ENCODE data around the gene NPY. TPM values are rescaled to one million over a fixed set of nuclear protein-coding genes. Genes with fewer than 3 reads are reported as not detected.
A peak's percentile ranks its signal among the peaks of the same experiment; 100 is the strongest.

The NPY gene
- 10 to 100 TPM in 2 of 4 donors, 1 to 10 TPM in 2; 1.6 to 96.4 (median 7.2) TPM for polyA plus RNA-seq
- long read RNA-seq, donor 1, transcript NPY-202 (3 exons, 565 nt): minor isoform, 16 of 79 reads
- long read RNA-seq, donor 1, transcript NPY-201 (4 exons, 585 nt): major isoform, 63 of 79 reads
- long read RNA-seq, donor 1, partial matches to known transcripts: 0 of 79 reads
- long read RNA-seq, donor 1, other reads (novel, unspliced or antisense): 0 of 79 reads
- long read RNA-seq, donor 2, transcript NPY-201 (4 exons, 585 nt): major isoform, 7 of 8 reads
- long read RNA-seq, donor 2, partial matches to known transcripts: 0 of 8 reads
- long read RNA-seq, donor 2, other reads (novel, unspliced or antisense): 0 of 8 reads
- long read RNA-seq, donor 3, transcript NPY-201 (4 exons, 585 nt): major isoform, 15 of 21 reads
- long read RNA-seq, donor 3, transcript NPY-202 (3 exons, 565 nt): minor isoform, 6 of 21 reads
- long read RNA-seq, donor 3, partial matches to known transcripts: 0 of 21 reads
- long read RNA-seq, donor 3, other reads (novel, unspliced or antisense): 0 of 21 reads
- long read RNA-seq, donor 4: 0 reads
- long read RNA-seq, donor 5, transcript NPY-201 (4 exons, 585 nt): major isoform, 5 of 6 reads
- long read RNA-seq, donor 5, partial matches to known transcripts: 0 of 6 reads
- long read RNA-seq, donor 5, other reads (novel, unspliced or antisense): 0 of 6 reads
- long read RNA-seq, donor 6, transcript NPY-201 (4 exons, 585 nt): major isoform, 19 of 23 reads
- long read RNA-seq, donor 6, partial matches to known transcripts: 0 of 23 reads
- long read RNA-seq, donor 6, other reads (novel, unspliced or antisense): 0 of 23 reads
- long read RNA-seq, donor 7: 0 reads
- long read RNA-seq, donor 8, partial matches to known transcripts: 0 of 1 reads
- long read RNA-seq, donor 8, other reads (novel, unspliced or antisense): 0 of 1 reads
- long read RNA-seq, donor 9, transcript NPY-201 (4 exons, 585 nt): major isoform, 7 of 8 reads
- long read RNA-seq, donor 9, partial matches to known transcripts: 0 of 8 reads
- long read RNA-seq, donor 9, other reads (novel, unspliced or antisense): 0 of 8 reads
- long read RNA-seq, donor 10, transcript NPY-201 (4 exons, 585 nt): major isoform, 6 of 9 reads
- long read RNA-seq, donor 10, partial matches to known transcripts: 0 of 9 reads
- long read RNA-seq, donor 10, other reads (novel, unspliced or antisense): 0 of 9 reads

- Histone ChIP-seq H3K36me3 (ENCODE audit: control insufficient read depth in 3 of 3, insufficient read depth in 2 of 3, low read depth in 1 of 3, low read length in 3 of 3) (no peaks in the 10 kb centered on the region), H3K27me3 (ENCODE audit: control insufficient read depth in 3 of 3, insufficient read depth in 3 of 3, low read length in 3 of 3) (peaks cover 2 to 47% (median 14%) of the 10 kb centered on the region in 3 donors), H3K4me1 (ENCODE audit: control insufficient read depth in 3 of 3, insufficient read depth in 2 of 3, low read depth in 1 of 3, low read length in 2 of 3) (peaks cover 0 to 11% (median 0%) of the 10 kb centered on the region in 3 donors), H3K27ac (ENCODE audit: low read depth in 1 of 3, low read length in 2 of 3) (no peak within 1 kb of the TSS), H3K4me3 (ENCODE audit: low read depth in 1 of 3, low read length in 3 of 3) (peak within 1 kb of the TSS in 2 of 3 donors; percentile 36 to 38), H3K9me3 (ENCODE audit: control insufficient read depth in 2 of 2, insufficient read depth in 1 of 2, low read depth in 1 of 2, low read length in 1 of 2) (no peaks in the 10 kb centered on the region)
- WGBS, 3 donors: 1 to 4% (median 2%) methylated on average over 55 to 73 of the region's 73 CpGs
- DNase-seq (peak in 1 of 2 donors; percentile 52), FAIRE-seq (no peak)
Observed at GRCh38 chr7:24283897-24284698, at the start of gene NPY. TSS of gene NPY (plus strand) at chr7:24284190. CDS start at chr7:24285241, 1,051 bp downstream.

- Histone ChIP-seq H3K4me1 (ENCODE audit: control insufficient read depth in 3 of 3, insufficient read depth in 2 of 3, low read depth in 1 of 3, low read length in 2 of 3) (no peaks in the 10 kb centered on the region), H3K9me3 (ENCODE audit: control insufficient read depth in 2 of 2, insufficient read depth in 1 of 2, low read depth in 1 of 2, low read length in 1 of 2) (no peaks in the 10 kb centered on the region), H3K4me3 (ENCODE audit: low read depth in 1 of 3, low read length in 3 of 3) (no peak overlapping the region), H3K27me3 (ENCODE audit: control insufficient read depth in 3 of 3, insufficient read depth in 3 of 3, low read length in 3 of 3) (no peaks in the 10 kb centered on the region), H3K27ac (ENCODE audit: low read depth in 1 of 3, low read length in 2 of 3) (no peak overlapping the region), H3K36me3 (ENCODE audit: control insufficient read depth in 3 of 3, insufficient read depth in 2 of 3, low read depth in 1 of 3, low read length in 3 of 3) (no peaks in the 10 kb centered on the region)
- FAIRE-seq (no peak), DNase-seq (no peak)
Observed at GRCh38 chr7:24239260-24239659, 44.7 kb upstream of the NPY start.

GRCh38 chr7:24241206-24241605 lies 42.8 kb upstream of the NPY start:
- Histone ChIP-seq H3K4me3 (ENCODE audit: low read depth in 1 of 3, low read length in 3 of 3) (no peak overlapping the region), H3K27ac (ENCODE audit: low read depth in 1 of 3, low read length in 2 of 3) (no peak overlapping the region), H3K27me3 (ENCODE audit: control insufficient read depth in 3 of 3, insufficient read depth in 3 of 3, low read length in 3 of 3) (no peaks in the 10 kb centered on the region), H3K9me3 (ENCODE audit: control insufficient read depth in 2 of 2, insufficient read depth in 1 of 2, low read depth in 1 of 2, low read length in 1 of 2) (no peaks in the 10 kb centered on the region), H3K4me1 (ENCODE audit: control insufficient read depth in 3 of 3, insufficient read depth in 2 of 3, low read depth in 1 of 3, low read length in 2 of 3) (no peaks in the 10 kb centered on the region), H3K36me3 (ENCODE audit: control insufficient read depth in 3 of 3, insufficient read depth in 2 of 3, low read depth in 1 of 3, low read length in 3 of 3) (no peaks in the 10 kb centered on the region)
- no peak for DNase-seq
- WGBS, 3 donors: 89 to 90% (median 89%) methylated on average over 5 of the region's 5 CpGs
- FAIRE-seq: no peak

- Histone ChIP-seq H3K4me3 (ENCODE audit: low read depth in 1 of 3, low read length in 3 of 3) (no peak overlapping the region), H3K9me3 (ENCODE audit: control insufficient read depth in 2 of 2, insufficient read depth in 1 of 2, low read depth in 1 of 2, low read length in 1 of 2) (no peaks in the 10 kb centered on the region), H3K36me3 (ENCODE audit: control insufficient read depth in 3 of 3, insufficient read depth in 2 of 3, low read depth in 1 of 3, low read length in 3 of 3) (no peaks in the 10 kb centered on the region), H3K4me1 (ENCODE audit: control insufficient read depth in 3 of 3, insufficient read depth in 2 of 3, low read depth in 1 of 3, low read length in 2 of 3) (no peaks in the 10 kb centered on the region), H3K27ac (ENCODE audit: low read depth in 1 of 3, low read length in 2 of 3) (no peak overlapping the region), H3K27me3 (ENCODE audit: control insufficient read depth in 3 of 3, insufficient read depth in 3 of 3, low read length in 3 of 3) (no peaks in the 10 kb centered on the region)
- WGBS, 3 donors: 72 to 84% (median 74%) methylated on average over 2 of the region's 2 CpGs
- FAIRE-seq (no peak), DNase-seq (no peak)
Observed at GRCh38 chr7:24244554-24244953, 39.4 kb upstream of the NPY start.

GRCh38 chr7:24245362-24245761 lies 38.6 kb upstream of the NPY start:
- Histone ChIP-seq H3K9me3 (ENCODE audit: control insufficient read depth in 2 of 2, insufficient read depth in 1 of 2, low read depth in 1 of 2, low read length in 1 of 2) (peaks cover 0 to 3% of the 10 kb centered on the region in 2 donors), H3K36me3 (ENCODE audit: control insufficient read depth in 3 of 3, insufficient read depth in 2 of 3, low read depth in 1 of 3, low read length in 3 of 3) (no peaks in the 10 kb centered on the region), H3K27me3 (ENCODE audit: control insufficient read depth in 3 of 3, insufficient read depth in 3 of 3, low read length in 3 of 3) (peaks cover 0 to 2% (median 0%) of the 10 kb centered on the region in 3 donors), H3K4me1 (ENCODE audit: control insufficient read depth in 3 of 3, insufficient read depth in 2 of 3, low read depth in 1 of 3, low read length in 2 of 3) (no peaks in the 10 kb centered on the region), H3K4me3 (ENCODE audit: low read depth in 1 of 3, low read length in 3 of 3) (no peak overlapping the region), H3K27ac (ENCODE audit: low read depth in 1 of 3, low read length in 2 of 3) (no peak overlapping the region)
- DNase-seq: no peak
- no peak for FAIRE-seq

- H3K27ac ChIP-seq (ENCODE audit: low read depth in 1 of 3, low read length in 2 of 3): no peak overlapping the region
- DNase-seq (no peak), FAIRE-seq (no peak)
- no peak overlapping the region for H3K4me3 ChIP-seq (ENCODE audit: low read depth in 1 of 3, low read length in 3 of 3)
- no peaks in the 10 kb centered on the region for H3K4me1 ChIP-seq (ENCODE audit: control insufficient read depth in 3 of 3, insufficient read depth in 2 of 3, low read depth in 1 of 3, low read length in 2 of 3)
- WGBS, 3 donors: 85 to 95% (median 93%) methylated on average over 7 of the region's 7 CpGs
- H3K9me3 ChIP-seq (ENCODE audit: control insufficient read depth in 2 of 2, insufficient read depth in 1 of 2, low read depth in 1 of 2, low read length in 1 of 2): peaks cover 0 to 16% of the 10 kb centered on the region in 2 donors
- H3K27me3 ChIP-seq (ENCODE audit: control insufficient read depth in 3 of 3, insufficient read depth in 3 of 3, low read length in 3 of 3): peaks cover 0 to 3% (median 0%) of the 10 kb centered on the region in 3 donors
- no peaks in the 10 kb centered on the region for H3K36me3 ChIP-seq (ENCODE audit: control insufficient read depth in 3 of 3, insufficient read depth in 2 of 3, low read depth in 1 of 3, low read length in 3 of 3)
Observed at GRCh38 chr7:24249266-24249665, 34.7 kb upstream of the NPY start.

GRCh38 chr7:24251568-24251967 lies 32.4 kb upstream of the NPY start:
- FAIRE-seq: no peak
- Histone ChIP-seq H3K27ac (ENCODE audit: low read depth in 1 of 3, low read length in 2 of 3) (no peak overlapping the region), H3K27me3 (ENCODE audit: control insufficient read depth in 3 of 3, insufficient read depth in 3 of 3, low read length in 3 of 3) (peaks cover 0 to 3% (median 0%) of the 10 kb centered on the region in 3 donors), H3K4me1 (ENCODE audit: control insufficient read depth in 3 of 3, insufficient read depth in 2 of 3, low read depth in 1 of 3, low read length in 2 of 3) (no peaks in the 10 kb centered on the region), H3K9me3 (ENCODE audit: control insufficient read depth in 2 of 2, insufficient read depth in 1 of 2, low read depth in 1 of 2, low read length in 1 of 2) (peaks cover 0 to 16% of the 10 kb centered on the region in 2 donors), H3K4me3 (ENCODE audit: low read depth in 1 of 3, low read length in 3 of 3) (no peak overlapping the region), H3K36me3 (ENCODE audit: control insufficient read depth in 3 of 3, insufficient read depth in 2 of 3, low read depth in 1 of 3, low read length in 3 of 3) (no peaks in the 10 kb centered on the region)
- 67 to 78% (median 70%) methylated on average over 2 of the region's 2 CpGs for WGBS, 3 donors
- no peak for DNase-seq

Data from small intestine (tissue), 16 donors.